ENCODE data around the gene YIPF4.
"Not testable (repeated sequence)": the region's sequence is repeated elsewhere in the genome, so short reads cannot be mapped to it uniquely, and the experiment has no call there.

GRCh38 chr2:32364290-32364689 lies 86.6 kb downstream of the YIPF4 start:
- not testable (repeated sequence) for TF ChIP-seq POLR2A (IDR thresholded peaks at IDR 0.05; ENCODE audit: low read depth, low read length); CTCF (IDR thresholded peaks at IDR 0.05; ENCODE audit: extremely low read depth in 1 of 2, insufficient read depth in 1 of 2, low read depth in 1 of 2, low read length in 2 of 2); EZH2 (IDR thresholded peaks at IDR 0.05; ENCODE audit: borderline replicate concordance, low read depth, low read length, severe bottlenecking); FOS (IDR thresholded peaks at IDR 0.05; ENCODE audit: borderline replicate concordance, insufficient read depth, low read length); MYC (IDR thresholded peaks at IDR 0.05; ENCODE audit: low read depth, low read length)

Data from endothelial cell of umbilical vein (primary cell).